GM21360 (cell line): ENCODE results near the gene MAP1B.

Experiments
- ATAC-seq: cut with Tn5 transposase; IDR thresholded peaks from one replicate; pipeline ENCODE4 v1.9.1; 2021; ENCODE audit warnings: mild to moderate bottlenecking, moderate library complexity; ENCODE audit not compliant: unreplicated experiment

Gene MAP1B

GRCh38 chr5:72244862-72245371, 137.6 kb downstream of the MAP1B start:
- no peak for ATAC-seq

- ATAC-seq, result no peak
Measured at GRCh38 chr5:72245546-72245945, 138.3 kb downstream of the MAP1B start.

- no peak for ATAC-seq
Measured at GRCh38 chr5:72245951-72246532, 138.8 kb downstream of the MAP1B start.

DNA sequence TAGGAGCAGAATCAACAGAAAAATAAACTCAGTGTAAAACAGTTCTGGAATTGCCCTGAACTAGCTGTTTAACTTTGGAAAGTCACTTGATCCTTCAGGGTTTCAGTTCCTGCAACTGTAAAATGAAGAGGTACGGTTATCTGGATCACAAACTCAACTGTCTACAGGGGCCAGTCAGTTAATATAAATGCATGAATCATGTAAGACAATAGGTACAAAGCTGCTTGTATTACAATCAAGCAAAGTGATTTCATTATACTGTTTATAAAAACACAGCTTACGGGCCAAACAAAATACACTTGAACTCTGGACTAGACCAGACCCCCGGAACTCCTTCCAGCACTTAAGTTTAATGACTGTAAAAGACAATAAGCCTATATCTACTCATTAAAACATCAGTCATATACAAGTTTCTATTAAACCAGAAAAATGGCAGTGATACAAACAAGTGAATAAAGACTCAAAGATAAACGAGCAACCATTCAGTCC, 139.7 kb downstream of the MAP1B start:
- no peak for ATAC-seq

- no peak for ATAC-seq
Measured at GRCh38 chr5:72248410-72248981, 141.2 kb downstream of the MAP1B start.

DNA sequence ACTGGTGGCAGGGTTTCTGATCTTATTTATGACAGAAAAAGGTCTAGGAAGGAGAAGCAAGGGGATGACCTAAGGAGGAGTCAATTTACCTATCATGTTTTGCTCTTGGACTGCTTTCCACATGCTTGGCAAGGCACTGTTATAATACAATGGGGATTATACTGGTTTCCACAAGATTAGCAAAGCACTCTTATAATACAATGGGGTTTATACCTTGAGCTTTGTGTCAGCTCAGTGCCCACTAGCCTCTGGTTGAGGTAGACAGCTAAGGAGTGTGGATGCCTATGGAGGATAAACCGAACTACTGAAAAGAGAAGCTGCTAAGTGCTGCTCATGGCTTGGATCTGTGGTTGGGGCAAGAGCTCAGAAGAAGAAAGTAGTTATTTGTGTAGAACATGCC, 144.1 kb downstream of the MAP1B start:
- ATAC-seq, result no peak

GRCh38 chr5:72252008-72252407, 144.7 kb downstream of the MAP1B start:
- ATAC-seq, result no peak

DNA sequence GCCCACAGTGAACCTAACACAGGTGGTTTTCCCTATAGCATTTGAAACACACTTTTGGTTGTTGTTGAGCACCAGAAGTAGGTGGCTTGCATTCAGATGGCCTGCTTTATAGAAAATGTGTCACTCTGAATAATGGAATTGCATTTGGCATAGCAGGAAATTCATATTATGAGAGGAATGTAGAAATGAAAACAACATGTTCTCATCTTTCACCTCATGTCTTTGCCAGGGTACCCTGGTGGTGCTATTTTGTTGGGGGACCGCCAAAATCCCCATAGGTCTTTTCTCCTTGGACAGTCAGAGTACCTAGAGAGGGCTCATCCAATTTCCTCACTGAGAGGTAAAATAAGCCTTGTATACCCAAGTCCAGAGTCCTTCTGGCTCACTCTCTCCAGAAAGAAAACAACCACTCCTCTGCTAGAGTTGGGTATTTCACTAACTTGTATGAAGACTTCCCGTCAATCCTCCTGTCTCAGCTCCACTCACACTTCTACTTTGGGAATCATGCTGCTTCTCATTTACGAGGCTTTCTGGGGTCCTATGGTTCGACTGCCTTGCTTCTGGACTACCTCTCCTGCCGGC, 145.4 kb downstream of the MAP1B start:
- no peak for ATAC-seq

DNA sequence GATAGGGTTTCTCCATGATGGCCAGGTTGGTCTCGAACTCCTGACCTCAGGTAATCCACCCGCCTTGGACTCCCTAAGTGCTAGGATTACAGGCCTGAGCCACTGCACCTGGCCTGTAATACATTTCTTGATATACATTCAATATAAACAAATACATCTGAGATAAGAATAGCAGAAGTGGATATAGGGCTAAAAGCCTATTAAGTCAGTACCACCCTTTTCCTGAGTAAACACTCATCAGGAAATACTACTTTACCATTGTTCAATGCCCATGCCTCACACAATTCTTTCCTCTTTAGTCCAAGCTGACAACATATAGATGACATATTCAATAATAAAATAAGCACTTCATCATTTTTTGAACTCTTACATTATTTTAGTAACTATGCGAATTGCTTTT, 148.0 kb downstream of the MAP1B start:
- no peak for ATAC-seq

GRCh38 chr5:72255670-72256069, 148.4 kb downstream of the MAP1B start:
- ATAC-seq, result no peak

DNA sequence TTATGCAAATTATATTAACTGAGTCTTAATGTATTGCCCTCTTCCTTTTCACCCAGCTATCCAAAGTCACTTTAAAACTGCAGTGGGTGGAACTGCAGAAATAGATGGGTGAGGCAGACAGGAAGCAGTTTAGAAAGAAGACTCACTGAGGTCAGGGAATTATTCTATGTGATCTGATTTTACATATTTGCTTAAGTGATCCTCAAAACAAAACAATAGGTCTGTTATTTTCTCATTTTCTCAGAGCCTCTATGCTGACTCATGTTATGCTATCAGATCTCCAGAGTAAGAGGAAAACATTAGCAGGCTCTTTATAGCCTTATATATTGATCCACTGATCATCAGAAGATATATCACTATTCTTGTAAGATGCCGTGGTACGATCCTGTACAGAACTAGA, 149.3 kb downstream of the MAP1B start:
- ATAC-seq, result no peak
